Thoracic aorta endothelial cell (primary cell): ENCODE measurements around the gene SRSF2. TPM values are rescaled to one million over a fixed set of nuclear protein-coding genes. Genes with fewer than 3 reads are reported as not detected.

Source experiments
- small RNA-seq: library from RNA; depleted of rRNA; stranded (forward); fragments of <200 nt; gene quantifications from one replicate; pipeline ENCODE3, GENCODE V24; 2012
- total RNA-seq: library from RNA; depleted of rRNA; stranded (reverse); fragments of >200 nt; gene quantifications from 2 replicates; pipeline ENCODE4 v1.2.3, GENCODE V29; 2012

SRSF2 gene, protein sequence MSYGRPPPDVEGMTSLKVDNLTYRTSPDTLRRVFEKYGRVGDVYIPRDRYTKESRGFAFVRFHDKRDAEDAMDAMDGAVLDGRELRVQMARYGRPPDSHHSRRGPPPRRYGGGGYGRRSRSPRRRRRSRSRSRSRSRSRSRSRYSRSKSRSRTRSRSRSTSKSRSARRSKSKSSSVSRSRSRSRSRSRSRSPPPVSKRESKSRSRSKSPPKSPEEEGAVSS
- 302 and 338 TPM in 2 replicates for total RNA-seq

GRCh38 chr17:76737082-76737675, at the start of gene SRSF2:
SRSF2 (minus strand) TSS chr17:76737331; CDS start chr17:76737160, 171 bp downstream.

GRCh38 chr17:76737676-76738467, 741 bp upstream of the SRSF2 start, which contains the start of gene MFSD11:
MFSD11 (plus strand) TSS chr17:76738119; CDS start chr17:76738353, 234 bp downstream.

DNA sequence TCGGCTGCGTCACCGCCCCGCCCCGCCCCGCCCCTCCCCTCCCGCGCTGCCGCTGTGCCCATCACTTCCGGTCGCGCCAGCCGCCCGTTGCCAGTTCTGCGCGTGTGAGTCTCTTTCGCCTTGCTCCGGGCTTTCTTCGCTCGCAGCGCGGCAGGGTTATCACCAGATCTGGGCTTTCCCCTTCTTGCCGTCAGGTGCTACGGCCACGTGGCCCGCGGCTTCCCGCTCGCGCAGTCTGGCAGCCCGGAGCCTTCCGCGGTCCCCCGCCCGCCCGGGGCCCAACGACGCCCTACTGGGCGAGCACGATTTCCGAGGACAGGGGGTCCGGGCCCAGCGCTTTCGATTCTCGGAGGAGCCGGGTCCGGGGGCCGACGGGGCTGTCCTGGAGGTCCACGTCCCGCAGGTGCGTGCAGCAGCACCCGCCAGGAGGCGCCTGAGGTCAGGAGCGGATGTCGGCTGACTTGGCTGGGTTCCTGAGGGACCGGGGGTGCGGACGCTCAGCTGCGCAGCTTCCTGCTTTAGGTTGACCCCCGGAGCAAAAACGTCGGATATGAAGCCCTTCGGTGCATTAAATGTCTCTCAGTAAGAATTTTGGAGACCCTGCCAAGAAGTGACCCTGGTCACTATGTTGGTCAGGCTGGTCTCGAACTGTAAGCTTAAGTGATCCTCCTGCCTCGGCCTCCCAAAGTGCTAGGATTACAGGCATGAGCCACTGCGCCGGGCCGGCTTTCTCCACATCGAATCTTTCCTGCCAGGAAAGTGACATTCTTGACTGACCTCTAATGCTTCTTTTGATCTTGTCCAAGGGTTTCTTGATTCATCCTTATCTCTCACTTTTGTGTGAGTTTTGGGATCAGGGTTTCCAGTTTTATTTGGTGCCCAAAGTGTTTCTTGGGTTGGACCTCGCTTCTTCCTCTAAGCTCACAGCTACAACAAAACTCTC, 10.1 kb downstream of the SRSF2 start, which contains the start of gene METTL23:
TSS of gene METTL23 (plus strand) at position 64 of the 943 bp plus-strand sequence. CDS start 2,872 bp downstream, outside the sequence.

GRCh38 chr17:76726231-76726775, 10.8 kb downstream of the SRSF2 start, which contains the start of gene JMJD6:
JMJD6 (minus strand) TSS chr17:76726606; CDS start chr17:76726475, 131 bp downstream.

GRCh38 chr17:76710863-76711611, 26.1 kb downstream of the SRSF2 start, which contains the start of gene MXRA7:
MXRA7 (minus strand) TSS chr17:76710965; CDS start chr17:76710946, 19 bp downstream.

Small RNA genes lying within 50 kb of the gene (small RNA-seq; reads per million reads assigned to genes)
- gene AC005837.3 (not detected), gene RF02271 (not detected), gene RNU6-97P (not detected), gene RNY4P36 (0.28 reads per million)

Other genes with a start within 250 kb of the SRSF2 start
- 23.0 and 26.4 TPM in 2 replicates for gene RHBDF2, start 235.9 kb downstream of the SRSF2 start, total RNA-seq
- gene CYGB, start 199.6 kb downstream of the SRSF2 start, total RNA-seq: 0.29 and 0.66 TPM in 2 replicates
- 0.27 and 0.65 TPM in 2 replicates for gene PRCD, start 197.3 kb downstream of the SRSF2 start, total RNA-seq
- 0.22 and 0.27 TPM in 2 replicates for gene ST6GALNAC2, start 151.5 kb downstream of the SRSF2 start, total RNA-seq
- gene ST6GALNAC1, start 93.6 kb downstream of the SRSF2 start, total RNA-seq: not detected in 2 replicates
- 88.2 and 90.5 TPM in 2 replicates for gene MXRA7, start 26.4 kb downstream of the SRSF2 start, total RNA-seq
- gene JMJD6, start 10.7 kb downstream of the SRSF2 start, total RNA-seq: 21.5 and 21.8 TPM in 2 replicates
- gene METTL23, start 10.5 kb downstream of the SRSF2 start, total RNA-seq: 21.3 and 25.4 TPM in 2 replicates
- gene MFSD11, start 788 bp upstream of the SRSF2 start, total RNA-seq: 33.5 and 34.0 TPM in 2 replicates
- gene MGAT5B, start 131.1 kb upstream of the SRSF2 start, total RNA-seq: 1.4 and 1.6 TPM in 2 replicates